Measurements from ENCODE around the gene CTBP1.
A peak's percentile ranks its signal among the peaks of the same experiment; 100 is the strongest.

The CTBP1 gene

GRCh38 chr4:1250527-1250812 lies 1.5 kb upstream of the CTBP1 start:
- H3K9me3 Mint-ChIP-seq, result peaks cover 51% of the 10 kb centered on the region
- H3K4me3 Mint-ChIP-seq, result no peak overlapping the region
- no peak overlapping the region for H3K27ac Mint-ChIP-seq
- intact Hi-C loops (cut with micrococcal nuclease), result no loop called here
- H3K36me3 Mint-ChIP-seq (ENCODE audit: low read depth), result peaks cover 54% of the 10 kb centered on the region
- peaks cover 33% of the 10 kb centered on the region for H3K4me1 Mint-ChIP-seq (ENCODE audit: low read depth)
- no peaks in the 10 kb centered on the region for H3K27me3 Mint-ChIP-seq

- peaks cover 59% of the 10 kb centered on the region for H3K36me3 Mint-ChIP-seq (ENCODE audit: low read depth)
- peaks cover 46% of the 10 kb centered on the region for H3K9me3 Mint-ChIP-seq
- no peaks in the 10 kb centered on the region for H3K27me3 Mint-ChIP-seq
- peak overlapping the region; percentile 95 for H3K27ac Mint-ChIP-seq
- peak overlapping the region; percentile 90 for H3K4me3 Mint-ChIP-seq
- intact Hi-C loops (cut with micrococcal nuclease), result loop anchor here (1.0 to 10.0 kb wide), 4 partner anchors 39 to 235 kb away; partner anchors contain the start of genes FGFRL1 and MAEA
- peaks cover 39% of the 10 kb centered on the region for H3K4me1 Mint-ChIP-seq (ENCODE audit: low read depth)
Observed at GRCh38 chr4:1249731-1250526, 999 bp upstream of the CTBP1 start.

GRCh38 chr4:1249148-1249730 lies 309 bp upstream of the CTBP1 start:
- Mint-ChIP-seq H3K36me3 (ENCODE audit: low read depth) (peaks cover 66% of the 10 kb centered on the region), H3K9me3 (peaks cover 39% of the 10 kb centered on the region), H3K27ac (peak overlapping the region; percentile 95), H3K27me3 (no peaks in the 10 kb centered on the region), H3K4me3 (peak overlapping the region; percentile 90), H3K4me1 (ENCODE audit: low read depth) (peaks cover 45% of the 10 kb centered on the region)
- intact Hi-C loops (cut with micrococcal nuclease), result loop anchor here (1.0 to 10.0 kb wide), 4 partner anchors 40 to 234 kb away; partner anchors contain the start of genes FGFRL1 and MAEA

- H3K4me3 Mint-ChIP-seq, result peak overlapping the region; percentile 96
- H3K27me3 Mint-ChIP-seq, result no peaks in the 10 kb centered on the region
- H3K9me3 Mint-ChIP-seq, result peaks cover 25% of the 10 kb centered on the region
- intact Hi-C loops (cut with micrococcal nuclease), result loop anchor here (5.0 to 10.0 kb wide), 2 partner anchors 81 to 233 kb away; partner anchors contain the start of gene FGFRL1
- peaks cover 71% of the 10 kb centered on the region for H3K36me3 Mint-ChIP-seq (ENCODE audit: low read depth)
- peak overlapping the region; percentile 94 for H3K27ac Mint-ChIP-seq
- peaks cover 59% of the 10 kb centered on the region for H3K4me1 Mint-ChIP-seq (ENCODE audit: low read depth)
Observed at GRCh38 chr4:1247864-1248244, 1.1 kb downstream of the CTBP1 start.

- no peaks in the 10 kb centered on the region for H3K27me3 Mint-ChIP-seq
- intact Hi-C loops (cut with micrococcal nuclease), result loop anchor here (5.0 to 10.0 kb wide), 2 partner anchors 80 to 232 kb away; partner anchors contain the start of gene FGFRL1
- peaks cover 18% of the 10 kb centered on the region for H3K9me3 Mint-ChIP-seq
- H3K27ac Mint-ChIP-seq, result peak overlapping the region; percentile 94
- H3K4me3 Mint-ChIP-seq, result peak overlapping the region; percentile 96
- H3K4me1 Mint-ChIP-seq (ENCODE audit: low read depth), result peaks cover 66% of the 10 kb centered on the region
- H3K36me3 Mint-ChIP-seq (ENCODE audit: low read depth), result peaks cover 78% of the 10 kb centered on the region
Observed at GRCh38 chr4:1246901-1247863, 1.7 kb downstream of the CTBP1 start.

GRCh38 chr4:1246111-1246881 lies 2.6 kb downstream of the CTBP1 start:
- H3K36me3 Mint-ChIP-seq (ENCODE audit: low read depth), result peaks cover 78% of the 10 kb centered on the region
- intact Hi-C loops (cut with micrococcal nuclease), result loop anchor here (5.0 to 10.0 kb wide), 2 partner anchors 79 to 231 kb away; partner anchors contain the start of gene FGFRL1
- peak overlapping the region; percentile 94 for H3K27ac Mint-ChIP-seq
- H3K4me3 Mint-ChIP-seq, result peak overlapping the region; percentile 96
- H3K9me3 Mint-ChIP-seq, result peaks cover 9% of the 10 kb centered on the region
- peaks cover 71% of the 10 kb centered on the region for H3K4me1 Mint-ChIP-seq (ENCODE audit: low read depth)
- no peaks in the 10 kb centered on the region for H3K27me3 Mint-ChIP-seq

- H3K9me3 Mint-ChIP-seq, result peaks cover 2% of the 10 kb centered on the region
- H3K4me3 Mint-ChIP-seq, result no peak overlapping the region
Observed at GRCh38 chr4:1245481-1246051, 3.4 kb downstream of the CTBP1 start.

GRCh38 chr4:1244978-1245471 lies 3.9 kb downstream of the CTBP1 start:
- Mint-ChIP-seq H3K4me1 (ENCODE audit: low read depth) (peaks cover 62% of the 10 kb centered on the region), H3K9me3 (no peaks in the 10 kb centered on the region), H3K27me3 (no peaks in the 10 kb centered on the region), H3K36me3 (ENCODE audit: low read depth) (peaks cover 77% of the 10 kb centered on the region), H3K4me3 (no peak overlapping the region), H3K27ac (peak overlapping the region; percentile 27)
- intact Hi-C loops (cut with micrococcal nuclease), result loop anchor here (5.0 to 10.0 kb wide), 2 partner anchors 78 to 230 kb away; partner anchors contain the start of gene FGFRL1

More at GRCh38 chr4:1245481-1246051, 3.4 kb downstream of the CTBP1 start:
- peaks cover 68% of the 10 kb centered on the region for H3K4me1 Mint-ChIP-seq (ENCODE audit: low read depth)
- H3K36me3 Mint-ChIP-seq (ENCODE audit: low read depth), result peaks cover 78% of the 10 kb centered on the region
- intact Hi-C loops (cut with micrococcal nuclease), result loop anchor here (5.0 to 10.0 kb wide), 2 partner anchors 78 to 231 kb away; partner anchors contain the start of gene FGFRL1
- peak overlapping the region; percentile 27 for H3K27ac Mint-ChIP-seq
- H3K27me3 Mint-ChIP-seq, result no peaks in the 10 kb centered on the region

GRCh38 chr4:1244081-1244977 lies 4.6 kb downstream of the CTBP1 start:
- Mint-ChIP-seq H3K4me1 (ENCODE audit: low read depth) (peaks cover 58% of the 10 kb centered on the region), H3K9me3 (no peaks in the 10 kb centered on the region), H3K27ac (peak overlapping the region; percentile 43), H3K36me3 (ENCODE audit: low read depth) (peaks cover 77% of the 10 kb centered on the region), H3K27me3 (no peaks in the 10 kb centered on the region), H3K4me3 (no peak overlapping the region)
- intact Hi-C loops (cut with micrococcal nuclease), result loop anchor here (10.0 kb wide), 1 partner anchor 230 kb away; the partner anchor contains the start of gene FGFRL1

GRCh38 chr4:1243451-1244080 lies 5.4 kb downstream of the CTBP1 start:
- no peak overlapping the region for H3K4me3 Mint-ChIP-seq
- intact Hi-C loops (cut with micrococcal nuclease), result loop anchor here (10.0 kb wide), 1 partner anchor 229 kb away; the partner anchor contains the start of gene FGFRL1
- H3K27ac Mint-ChIP-seq, result peak overlapping the region; percentile 43
- no peaks in the 10 kb centered on the region for H3K9me3 Mint-ChIP-seq
- no peaks in the 10 kb centered on the region for H3K27me3 Mint-ChIP-seq
- peaks cover 85% of the 10 kb centered on the region for H3K36me3 Mint-ChIP-seq (ENCODE audit: low read depth)
- peaks cover 58% of the 10 kb centered on the region for H3K4me1 Mint-ChIP-seq (ENCODE audit: low read depth)

Data from dendritic cell treated with granulocyte-macrophage colony-stimulating factor and Interleukin-4, amounts not matched to agents 40 ng/mL and 50 ng/mL, for 4 days (primary cell).